Retinal pigment epithelial cell (primary cell): ENCODE data around the gene TEX35.

ENCODE experiments used
- DNase-seq: peaks from one replicate; pipeline ENCODE4 v3.0.0-alpha.2; 2010; ENCODE audit warnings: low read depth
- H3K4me3 ChIP-seq: 2 replicates; pipeline ENCODE4 v1.5.1; 2011; ENCODE audit warnings: mild to moderate bottlenecking, low read length, control low read depth, moderate library complexity
- TF ChIP-seq, protein P1 (sequence below): conservative IDR thresholded peaks from 2 replicates; pipeline ENCODE4 v1.5.1; 2011; ENCODE audit warnings: low read depth, low read length, control low read depth, inconsistent platforms

The TEX35 gene

DNA sequence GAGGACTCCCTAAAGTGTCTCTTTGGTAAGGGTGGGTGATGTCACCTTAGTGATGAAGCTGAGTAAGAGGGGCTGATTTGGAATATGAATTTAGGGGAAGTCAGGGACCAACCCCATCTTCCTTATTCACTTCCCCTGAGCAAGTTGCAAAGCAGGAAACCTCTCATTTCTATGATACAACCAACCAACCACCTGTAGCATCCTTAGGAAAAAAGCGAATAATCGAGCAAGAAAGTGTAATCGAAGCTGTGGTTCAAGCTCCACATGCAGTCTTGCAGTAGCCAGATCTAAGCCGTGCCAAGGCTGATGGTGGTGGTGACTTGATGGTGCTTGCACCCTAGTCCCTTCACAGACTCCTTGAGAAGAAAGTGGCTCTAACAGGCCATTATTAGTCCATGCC, 3.2 kb downstream of the TEX35 start:
- H3K4me3 ChIP-seq, result no peak overlapping the region
- TF ChIP-seq, protein P1, sequence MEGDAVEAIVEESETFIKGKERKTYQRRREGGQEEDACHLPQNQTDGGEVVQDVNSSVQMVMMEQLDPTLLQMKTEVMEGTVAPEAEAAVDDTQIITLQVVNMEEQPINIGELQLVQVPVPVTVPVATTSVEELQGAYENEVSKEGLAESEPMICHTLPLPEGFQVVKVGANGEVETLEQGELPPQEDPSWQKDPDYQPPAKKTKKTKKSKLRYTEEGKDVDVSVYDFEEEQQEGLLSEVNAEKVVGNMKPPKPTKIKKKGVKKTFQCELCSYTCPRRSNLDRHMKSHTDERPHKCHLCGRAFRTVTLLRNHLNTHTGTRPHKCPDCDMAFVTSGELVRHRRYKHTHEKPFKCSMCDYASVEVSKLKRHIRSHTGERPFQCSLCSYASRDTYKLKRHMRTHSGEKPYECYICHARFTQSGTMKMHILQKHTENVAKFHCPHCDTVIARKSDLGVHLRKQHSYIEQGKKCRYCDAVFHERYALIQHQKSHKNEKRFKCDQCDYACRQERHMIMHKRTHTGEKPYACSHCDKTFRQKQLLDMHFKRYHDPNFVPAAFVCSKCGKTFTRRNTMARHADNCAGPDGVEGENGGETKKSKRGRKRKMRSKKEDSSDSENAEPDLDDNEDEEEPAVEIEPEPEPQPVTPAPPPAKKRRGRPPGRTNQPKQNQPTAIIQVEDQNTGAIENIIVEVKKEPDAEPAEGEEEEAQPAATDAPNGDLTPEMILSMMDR, result no peak
- no peak for DNase-seq

DNA sequence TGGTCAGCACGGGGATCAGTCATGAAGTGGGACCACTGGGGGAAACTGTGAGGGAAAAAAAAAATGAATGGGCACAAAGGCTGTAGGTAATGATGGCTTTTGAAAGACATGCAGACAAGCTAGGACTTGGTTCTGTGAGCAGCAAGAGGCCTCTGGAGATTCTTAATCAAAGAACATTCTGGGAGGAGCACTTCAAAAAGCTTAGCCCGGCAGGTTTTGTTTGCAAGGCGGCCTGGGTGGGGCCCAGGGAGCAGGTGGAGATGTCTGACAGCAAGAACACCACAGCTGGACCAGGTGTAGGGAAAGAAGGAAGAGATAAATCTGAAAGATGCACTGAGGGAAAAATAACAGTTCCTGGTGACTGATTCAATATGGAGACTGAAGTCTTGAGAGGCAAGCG, 6.0 kb downstream of the TEX35 start:
- DNase-seq, result no peak
- TF ChIP-seq, protein P1, result no peak
- no peak overlapping the region for H3K4me3 ChIP-seq

DNA sequence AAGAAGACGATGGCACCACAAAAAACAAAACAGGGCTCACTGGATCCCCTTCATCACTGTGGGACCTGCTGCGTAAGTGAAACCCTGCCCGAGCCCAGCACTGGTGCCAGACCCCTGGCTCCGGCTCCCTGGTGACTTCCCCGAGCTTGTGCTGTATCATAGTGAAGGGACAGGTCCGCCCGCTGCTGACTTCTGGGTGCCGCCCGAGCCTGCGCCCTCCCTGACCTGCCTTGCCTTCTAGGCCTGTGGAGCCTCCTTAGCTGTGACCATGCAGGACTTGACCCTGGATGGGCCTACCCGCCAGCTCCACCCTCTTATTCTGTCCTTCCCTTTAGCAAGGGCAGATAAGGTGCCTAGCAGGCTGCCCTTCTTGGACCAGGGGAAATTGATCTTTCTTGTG, 7.9 kb downstream of the TEX35 start:
- DNase-seq, result no peak
- TF ChIP-seq, protein P1, result no peak
- H3K4me3 ChIP-seq, result no peak overlapping the region

DNA sequence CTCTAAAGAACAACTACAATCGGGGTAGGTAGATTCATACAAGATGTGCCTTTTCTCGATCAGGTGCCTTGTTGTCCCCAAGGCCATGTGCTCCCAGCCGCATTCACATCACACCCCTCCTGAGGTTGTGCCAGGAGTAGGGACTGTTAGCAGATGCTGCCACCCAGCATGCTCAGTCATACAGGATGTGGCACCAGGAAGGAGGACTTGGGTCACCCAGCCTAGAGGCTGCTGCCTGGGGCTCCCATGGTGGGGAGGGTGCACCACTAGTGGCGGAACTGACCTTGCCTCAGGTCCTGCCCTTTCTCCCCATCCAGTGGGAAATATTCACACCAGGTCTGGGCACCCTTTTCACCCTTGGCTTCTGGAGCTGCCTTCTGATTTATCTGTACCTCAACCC, 8.3 kb downstream of the TEX35 start:
- no peak for DNase-seq
- H3K4me3 ChIP-seq, result no peak overlapping the region
- TF ChIP-seq, protein P1, result no peak

DNA sequence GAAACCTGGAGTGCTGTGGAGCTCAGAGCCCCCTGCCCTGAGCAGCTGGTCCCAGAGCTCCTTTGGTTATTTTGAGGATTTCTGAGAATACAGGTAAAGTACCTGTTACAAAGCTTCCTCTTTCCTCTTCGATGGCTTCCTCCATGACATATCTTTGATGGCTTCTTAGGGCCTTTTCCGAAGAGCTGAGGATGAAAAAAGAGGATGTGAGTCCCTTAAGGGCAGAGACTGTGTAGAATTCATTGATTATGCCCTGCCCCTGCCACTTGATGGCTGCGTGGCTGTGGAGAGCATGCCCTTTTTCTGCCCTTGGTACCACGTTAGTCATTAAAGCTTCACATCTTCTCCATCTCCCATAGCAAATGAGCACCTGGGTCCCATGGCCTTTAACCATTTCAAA, 14.2 kb downstream of the TEX35 start:
- no peak for DNase-seq
- TF ChIP-seq, protein P1, result no peak
- H3K4me3 ChIP-seq, result no peak overlapping the region

DNA sequence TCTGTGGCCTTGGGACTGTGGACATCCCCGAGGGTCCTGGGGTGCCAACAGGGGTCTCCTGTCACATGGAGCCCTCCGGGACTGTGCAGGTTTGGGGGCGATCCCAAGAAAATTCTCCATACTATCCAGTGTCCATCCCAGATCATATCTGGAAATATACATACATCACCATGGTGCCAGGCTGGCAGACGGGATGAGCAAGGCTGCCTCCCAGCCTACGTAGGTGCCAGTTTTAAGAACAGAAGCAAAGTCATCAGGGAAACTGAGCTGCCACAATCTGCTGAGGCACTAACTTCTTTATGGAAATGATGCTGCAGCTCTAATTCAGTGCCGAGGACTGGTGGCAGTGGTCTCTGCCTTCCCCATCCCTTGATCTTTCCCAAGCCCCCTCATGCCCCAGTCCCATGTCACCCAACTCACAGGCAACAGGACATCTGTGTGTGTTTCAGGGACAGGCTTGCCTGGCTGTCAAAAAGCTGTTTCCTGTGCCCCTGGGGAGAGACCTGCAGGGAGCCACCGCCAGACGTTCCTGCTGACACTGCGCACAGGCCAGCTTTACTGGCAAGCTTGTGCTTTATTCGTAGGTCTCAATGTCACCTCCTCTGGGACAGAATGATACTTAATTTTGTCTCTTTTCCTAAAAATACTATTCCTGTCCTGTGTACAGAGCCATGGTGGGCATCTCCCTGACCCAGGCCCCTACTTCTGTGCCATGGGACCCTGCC, 15.5 kb downstream of the TEX35 start:
- TF ChIP-seq, protein P1, result no peak
- DNase-seq, result no peak
- H3K4me3 ChIP-seq, result no peak overlapping the region

DNA sequence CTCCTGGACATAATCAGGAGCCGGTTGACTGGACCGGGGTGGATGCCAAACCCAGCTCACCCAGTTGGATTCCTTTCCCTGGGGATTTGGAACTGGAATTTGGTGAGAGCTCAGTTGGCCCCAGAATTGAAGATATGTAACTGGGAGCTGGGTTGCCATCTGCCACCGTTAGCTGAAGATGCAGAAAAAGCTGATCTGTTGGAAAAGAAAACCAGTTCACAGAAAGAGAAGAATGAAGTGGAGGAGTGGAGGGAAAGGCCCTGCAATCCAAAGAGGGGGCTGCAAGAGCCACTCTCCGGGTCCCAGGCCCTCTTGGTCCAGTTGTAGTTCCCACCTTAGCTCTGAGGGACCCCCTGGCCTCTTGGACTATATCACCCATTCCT, 16.0 kb downstream of the TEX35 start:
- H3K4me3 ChIP-seq, result no peak overlapping the region
- DNase-seq, result no peak
- TF ChIP-seq, protein P1, result no peak
